Skin of body (tissue), 2 donors: Measurements from ENCODE around the gene CDCA5. TPM values are rescaled to one million over a fixed set of nuclear protein-coding genes. Genes with fewer than 3 reads are reported as not detected.

Experiments used
- DNase-seq: peaks from one replicate; lab custom pipeline; 2025; lab: John Stamatoyannopoulos, UW
- total RNA-seq: library from RNA; depleted of rRNA; stranded (reverse); fragments of >200 nt; gene quantifications from one replicate; pipeline ENCODE4 v1.2.3, GENCODE V29; 2014

Gene CDCA5
- total RNA-seq, result 4.1 TPM

- DNase-seq, result peak; percentile 94
Measured at GRCh38 chr11:65083834-65084597, at the start of gene CDCA5, which contains the start of gene ZFPL1. CDCA5 (minus strand) TSS chr11:65084040; CDS start chr11:65083978, 62 bp downstream. ZFPL1 (plus strand) TSS chr11:65084222; CDS start chr11:65084699, 477 bp downstream.

- DNase-seq, result no peak
Measured at GRCh38 chr11:65132988-65133700, 49.3 kb upstream of the CDCA5 start.

- DNase-seq, result no peak
Measured at GRCh38 chr11:65132238-65132987, 48.6 kb upstream of the CDCA5 start.

- no peak for DNase-seq
Measured at GRCh38 chr11:65131895-65132237, 48.0 kb upstream of the CDCA5 start.

- no peak for DNase-seq
Measured at GRCh38 chr11:65131417-65131776, 47.6 kb upstream of the CDCA5 start.

- DNase-seq, result no peak
Measured at GRCh38 chr11:65130631-65131416, 47.0 kb upstream of the CDCA5 start.

- no peak for DNase-seq
Measured at GRCh38 chr11:65129649-65130441, 46.0 kb upstream of the CDCA5 start.

GRCh38 chr11:65128182-65129145 is 44.6 kb upstream of the CDCA5 start:
- no peak for DNase-seq

GRCh38 chr11:65127473-65128181 is 43.8 kb upstream of the CDCA5 start:
- DNase-seq, result no peak

GRCh38 chr11:65126624-65127274 is 42.9 kb upstream of the CDCA5 start:
- no peak for DNase-seq

GRCh38 chr11:65125197-65126056 is 41.6 kb upstream of the CDCA5 start:
- DNase-seq, result no peak

- DNase-seq, result no peak
Measured at GRCh38 chr11:65124480-65125196, 40.8 kb upstream of the CDCA5 start.

GRCh38 chr11:65121865-65122696 is 38.2 kb upstream of the CDCA5 start, which contains the start of the genes FAU and MRPL49:
FAU (minus strand) TSS chr11:65122134; CDS start chr11:65121813, 321 bp downstream.
MRPL49 (plus strand) TSS chr11:65122321; CDS start chr11:65122347, 26 bp downstream.
- DNase-seq, result peak; percentile 95

- no peak for DNase-seq
Measured at GRCh38 chr11:65121447-65121864, 37.6 kb upstream of the CDCA5 start.

- DNase-seq, result no peak
Measured at GRCh38 chr11:65120831-65121230, 37.0 kb upstream of the CDCA5 start.
